Spleen (tissue), 7 donors: ENCODE results near the gene APOL4.

ENCODE experiments used
- CTCF ChIP-seq, 11 experiments: fragments of 200-600 bp in 7 of 11; fragments of 450-650 bp in 4 of 11; sonication (generic) in 4 of 11; IDR thresholded peaks in 8 of 11; conservative IDR thresholded peaks in 3 of 11; 1 replicate in 7 of 11; 2 replicates in 4 of 11; pipeline versions ENCODE4 v1.4.0 to v1.8.0; 2016 to 2021; ENCODE audit warnings: antibody characterized with exemption in 11 of 11, inconsistent platforms in 4 of 11, mild to moderate bottlenecking in 1 of 11
- POLR2A ChIP-seq, 3 donors: fragments of 450-650 bp; IDR thresholded peaks; one replicate each; pipeline ENCODE4 v1.5.1; 2017; ENCODE audit warnings: antibody characterized with exemption in 3 of 3, mild to moderate bottlenecking in 1 of 3
- POLR2AphosphoS5 ChIP-seq, 3 donors: sonication (generic); formaldehyde crosslinking; IDR thresholded peaks; one replicate each; pipeline ENCODE4 v1.5.1; 2017; ENCODE audit warnings: antibody characterized with exemption in 3 of 3
- donor health status: DM: no; HTN: no; CAD: no; lungs with moderate emphysema.
- donor health status: DM: no; HTN: no; CAD: no.
- donor health status: DM: no; HTN: no; CAD: no.

- no peak for TF ChIP-seq POLR2A (IDR thresholded peaks at IDR 0.05)
- TF ChIP-seq CTCF (IDR thresholded peaks at IDR 0.05 in 8 of 11, conservative IDR thresholded peaks at IDR 0.05 in 3 of 11) = no peak
- TF ChIP-seq POLR2AphosphoS5 (IDR thresholded peaks at IDR 0.05) = no peak
These were observed 5.2 kb downstream of the APOL4 start for GRCh38 chr22:36196254-36197064.
